HG03159 (cell line): Measurements from ENCODE around the gene LDLRAP1.

ENCODE experiments used
- ATAC-seq: cut with Tn5 transposase; IDR thresholded peaks from one replicate; pipeline ENCODE4 v1.9.1; 2021; ENCODE audit warnings: mild to moderate bottlenecking, moderate library complexity; ENCODE audit not compliant: unreplicated experiment

Gene LDLRAP1

GRCh38 chr1:25541889-25542658, 1.3 kb upstream of the LDLRAP1 start:
- no peak for ATAC-seq

- no peak for ATAC-seq
These were observed 391 bp upstream of the LDLRAP1 start for GRCh38 chr1:25543005-25543424.

- no peak for ATAC-seq
These were observed 898 bp downstream of the LDLRAP1 start for GRCh38 chr1:25544243-25544764.

GRCh38 chr1:25544819-25545218, 1.4 kb downstream of the LDLRAP1 start:
- ATAC-seq = no peak

- ATAC-seq = no peak
These were observed 2.4 kb downstream of the LDLRAP1 start for GRCh38 chr1:25545767-25546166.

GRCh38 chr1:25546193-25546592, 2.8 kb downstream of the LDLRAP1 start:
- ATAC-seq = no peak

GRCh38 chr1:25548601-25549000, 5.2 kb downstream of the LDLRAP1 start:
- no peak for ATAC-seq

- ATAC-seq = peak; percentile 86
These were observed 6.1 kb downstream of the LDLRAP1 start for GRCh38 chr1:25549273-25550154.

- ATAC-seq = no peak
These were observed 6.7 kb downstream of the LDLRAP1 start for GRCh38 chr1:25550155-25550506.

- no peak for ATAC-seq
These were observed 7.4 kb downstream of the LDLRAP1 start for GRCh38 chr1:25550683-25551310.

GRCh38 chr1:25553749-25554429, 10.5 kb downstream of the LDLRAP1 start:
- ATAC-seq = no peak

- ATAC-seq = no peak
These were observed 11.0 kb downstream of the LDLRAP1 start for GRCh38 chr1:25554430-25554780.

GRCh38 chr1:25554886-25555752, 11.7 kb downstream of the LDLRAP1 start:
- ATAC-seq = no peak

- ATAC-seq = no peak
These were observed 12.3 kb downstream of the LDLRAP1 start for GRCh38 chr1:25555753-25556092.

GRCh38 chr1:25556132-25556670, 12.8 kb downstream of the LDLRAP1 start:
- ATAC-seq = no peak

- no peak for ATAC-seq
These were observed 13.5 kb downstream of the LDLRAP1 start for GRCh38 chr1:25556791-25557476.

- no peak for ATAC-seq
These were observed 14.1 kb downstream of the LDLRAP1 start for GRCh38 chr1:25557543-25557942.

GRCh38 chr1:25559031-25559430, 15.6 kb downstream of the LDLRAP1 start:
- ATAC-seq = no peak

GRCh38 chr1:25560001-25560400, 16.6 kb downstream of the LDLRAP1 start:
- no peak for ATAC-seq
